ENCODE data around the gene TTBK1.

DNA sequence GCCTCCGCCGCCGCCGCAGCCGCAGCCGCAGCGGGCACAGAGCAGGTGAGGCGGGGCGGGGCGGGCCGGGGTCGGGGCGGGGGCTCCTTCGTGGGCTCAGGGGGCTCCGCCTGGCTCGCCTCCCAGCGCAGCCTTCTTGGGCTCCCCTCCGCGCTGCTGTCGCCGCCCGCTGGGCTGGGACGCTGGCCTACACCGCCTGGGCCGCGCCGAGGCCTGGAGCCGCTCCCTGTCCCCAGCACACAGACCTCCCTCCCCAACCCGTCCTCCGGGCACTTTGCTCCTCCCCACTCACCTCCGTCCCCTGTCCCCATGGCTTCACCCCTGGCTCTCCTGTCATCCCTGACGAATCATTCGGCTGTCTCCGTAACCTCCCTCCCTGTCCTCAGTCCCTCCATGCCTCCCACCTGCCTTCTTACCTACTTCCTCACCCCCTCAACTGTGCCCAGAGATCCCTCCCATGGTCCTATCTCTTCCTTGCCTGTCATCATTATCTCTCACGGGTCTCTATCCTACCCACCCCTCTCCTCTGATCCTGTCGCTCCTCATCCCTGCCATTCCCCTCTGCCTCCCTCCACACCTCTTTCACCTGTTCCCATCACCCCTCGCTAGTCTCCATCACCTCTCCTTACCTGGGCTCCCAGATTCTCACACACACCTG lies 512 bp downstream of the TTBK1 start:
- TF ChIP-seq, protein P1, sequence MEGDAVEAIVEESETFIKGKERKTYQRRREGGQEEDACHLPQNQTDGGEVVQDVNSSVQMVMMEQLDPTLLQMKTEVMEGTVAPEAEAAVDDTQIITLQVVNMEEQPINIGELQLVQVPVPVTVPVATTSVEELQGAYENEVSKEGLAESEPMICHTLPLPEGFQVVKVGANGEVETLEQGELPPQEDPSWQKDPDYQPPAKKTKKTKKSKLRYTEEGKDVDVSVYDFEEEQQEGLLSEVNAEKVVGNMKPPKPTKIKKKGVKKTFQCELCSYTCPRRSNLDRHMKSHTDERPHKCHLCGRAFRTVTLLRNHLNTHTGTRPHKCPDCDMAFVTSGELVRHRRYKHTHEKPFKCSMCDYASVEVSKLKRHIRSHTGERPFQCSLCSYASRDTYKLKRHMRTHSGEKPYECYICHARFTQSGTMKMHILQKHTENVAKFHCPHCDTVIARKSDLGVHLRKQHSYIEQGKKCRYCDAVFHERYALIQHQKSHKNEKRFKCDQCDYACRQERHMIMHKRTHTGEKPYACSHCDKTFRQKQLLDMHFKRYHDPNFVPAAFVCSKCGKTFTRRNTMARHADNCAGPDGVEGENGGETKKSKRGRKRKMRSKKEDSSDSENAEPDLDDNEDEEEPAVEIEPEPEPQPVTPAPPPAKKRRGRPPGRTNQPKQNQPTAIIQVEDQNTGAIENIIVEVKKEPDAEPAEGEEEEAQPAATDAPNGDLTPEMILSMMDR (IDR thresholded peaks at IDR 0.05): no peak
- TF ChIP-seq POLR2A (IDR thresholded peaks at IDR 0.05) (no peak), EP300 (IDR thresholded peaks at IDR 0.05) (no peak)
